Measurements from ENCODE around the gene GALNT13.
A peak's percentile ranks its signal among the peaks of the same experiment; 100 is the strongest.

The GALNT13 gene

GRCh38 chr2:154402213-154402612, 530.5 kb downstream of the GALNT13 start:
- DNase-seq (ENCODE audit: low read depth), result peak; percentile 35
- TF ChIP-seq CTCF (conservative IDR thresholded peaks at IDR 0.05; ENCODE audit: low read length), result peak; percentile 47
- H3K4me3 ChIP-seq (ENCODE audit: low read length), result no peak overlapping the region

- no peak overlapping the region for H3K4me3 ChIP-seq (ENCODE audit: low read length)
- no peak for DNase-seq (ENCODE audit: low read depth)
- TF ChIP-seq CTCF (conservative IDR thresholded peaks at IDR 0.05; ENCODE audit: low read length), result no peak
These were observed 531.6 kb downstream of the GALNT13 start for GRCh38 chr2:154403242-154403790.

- TF ChIP-seq CTCF (conservative IDR thresholded peaks at IDR 0.05; ENCODE audit: low read length), result no peak
These were observed 537.1 kb downstream of the GALNT13 start for GRCh38 chr2:154408786-154409185.

GRCh38 chr2:154422251-154422650, 550.5 kb downstream of the GALNT13 start:
- TF ChIP-seq CTCF (conservative IDR thresholded peaks at IDR 0.05; ENCODE audit: low read length), result no peak
- no peak for DNase-seq (ENCODE audit: low read depth)
- no peak overlapping the region for H3K4me3 ChIP-seq (ENCODE audit: low read length)

More at GRCh38 chr2:154408786-154409185, 537.1 kb downstream of the GALNT13 start:
- DNase-seq (ENCODE audit: low read depth), result no peak
- no peak overlapping the region for H3K4me3 ChIP-seq (ENCODE audit: low read length)

- no peak for DNase-seq (ENCODE audit: low read depth)
- no peak for TF ChIP-seq CTCF (conservative IDR thresholded peaks at IDR 0.05; ENCODE audit: low read length)
- H3K4me3 ChIP-seq (ENCODE audit: low read length), result no peak overlapping the region
These were observed 554.3 kb downstream of the GALNT13 start for GRCh38 chr2:154425994-154426393.

- H3K4me3 ChIP-seq (ENCODE audit: low read length), result no peak overlapping the region
- no peak for TF ChIP-seq CTCF (conservative IDR thresholded peaks at IDR 0.05; ENCODE audit: low read length)
- no peak for DNase-seq (ENCODE audit: low read depth)
These were observed 555.7 kb downstream of the GALNT13 start for GRCh38 chr2:154427453-154427852.

GRCh38 chr2:154428022-154428421, 556.3 kb downstream of the GALNT13 start:
- no peak for DNase-seq (ENCODE audit: low read depth)
- H3K4me3 ChIP-seq (ENCODE audit: low read length), result no peak overlapping the region
- no peak for TF ChIP-seq CTCF (conservative IDR thresholded peaks at IDR 0.05; ENCODE audit: low read length)

All from AG10803 (cell line).